Ramos (cell line): ENCODE data around the gene CTSZ.
"Not testable (repeated sequence)": the region's sequence is repeated elsewhere in the genome, so short reads cannot be mapped to it uniquely, and the experiment has no call there.

ENCODE experiments used
- in situ Hi-C: fragments of 300-500 bp; cut with MboI; formaldehyde crosslinking; loops from one replicate; pipeline ENCODE4 v1.14.3; 2022; ENCODE audit warnings: low sequenced_read_pairs; ENCODE audit not compliant: unreplicated experiment

Gene CTSZ

DNA sequence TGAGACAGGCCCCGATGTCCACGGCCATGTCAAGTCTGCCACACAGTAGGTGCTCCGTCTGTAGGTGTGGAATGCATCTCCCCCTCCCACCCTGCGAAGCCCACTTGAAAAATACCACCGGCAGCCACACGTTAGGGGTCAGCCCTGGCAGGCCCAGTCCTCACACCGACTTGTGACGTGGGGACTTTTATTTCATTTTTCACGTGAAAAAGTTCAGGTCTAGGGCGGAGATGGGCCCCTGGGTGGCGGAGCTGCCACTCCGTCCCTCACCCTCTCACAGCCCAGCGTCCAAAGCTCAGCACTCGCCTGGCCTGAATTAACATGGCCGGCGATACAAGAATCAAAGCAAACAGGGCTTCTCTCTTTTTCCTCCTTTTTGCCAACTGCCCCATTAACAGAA lies 8.4 kb upstream of the CTSZ start:
- in situ Hi-C loops = no loop called here

DNA sequence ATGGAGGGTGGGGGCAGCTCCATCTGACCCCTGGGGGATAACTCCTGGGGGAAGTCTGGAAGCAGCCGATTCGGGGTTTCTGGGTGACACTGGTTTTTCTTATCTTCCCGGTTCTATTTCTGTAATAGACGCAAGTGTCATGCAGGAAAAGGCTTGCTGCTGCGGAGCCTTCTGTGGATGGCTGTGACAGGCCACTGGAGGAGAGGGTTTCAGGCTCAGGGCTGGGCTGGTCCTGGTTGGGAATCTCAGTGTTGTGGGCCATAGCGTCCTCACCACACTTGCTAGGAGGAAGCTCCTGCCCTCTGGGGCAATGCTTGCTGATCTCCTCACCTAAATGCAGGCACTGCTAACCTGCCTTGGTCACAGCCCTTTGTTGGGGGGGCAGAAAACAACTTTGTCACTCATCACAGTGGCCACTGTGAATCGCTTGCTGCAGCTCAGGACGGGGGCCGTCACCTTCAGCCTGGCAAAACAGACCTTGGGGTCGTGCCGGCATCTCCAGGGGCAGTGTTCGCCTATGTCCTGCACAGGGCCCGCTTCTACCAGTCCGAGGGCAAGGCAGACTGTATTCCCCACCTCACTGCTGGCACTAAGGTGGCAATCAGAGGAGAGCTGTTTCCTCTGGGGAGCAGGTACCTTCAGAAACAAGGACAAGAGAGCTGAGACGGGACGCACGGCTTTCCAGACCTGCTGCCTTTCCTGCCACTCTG lies 7.8 kb upstream of the CTSZ start:
- in situ Hi-C loops = no loop called here

DNA sequence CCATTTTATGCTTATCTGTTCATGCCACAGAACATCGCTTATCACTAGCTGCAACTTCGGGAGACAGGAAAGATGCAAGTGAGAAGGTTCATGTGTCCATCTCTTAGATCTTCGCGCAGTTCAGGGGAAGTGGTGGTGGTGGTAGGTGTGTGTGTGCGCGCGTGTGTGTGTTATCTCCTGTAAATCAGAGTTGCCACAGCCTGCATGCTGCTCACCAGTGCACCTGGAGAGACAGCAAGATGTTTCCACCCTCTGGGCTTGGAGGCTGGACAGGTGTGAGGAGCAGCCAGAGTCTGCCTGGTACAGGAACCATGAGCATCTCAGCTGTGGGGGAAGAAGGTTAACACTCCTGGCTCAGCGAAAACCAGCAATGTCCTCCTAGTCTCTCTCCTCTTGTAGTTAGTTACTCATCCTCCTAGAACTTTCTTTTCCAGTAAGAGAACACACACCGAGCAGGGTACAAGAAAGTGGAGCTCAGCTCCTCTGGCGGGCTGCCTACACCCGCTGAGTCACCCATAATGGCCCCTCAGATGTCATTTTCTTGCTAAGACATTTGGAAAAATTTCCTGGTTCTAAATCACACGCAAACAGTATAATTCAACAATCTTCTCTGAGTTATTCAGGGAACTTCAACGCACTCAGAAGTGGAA lies 7.0 kb upstream of the CTSZ start:
- in situ Hi-C loops = no loop called here

DNA sequence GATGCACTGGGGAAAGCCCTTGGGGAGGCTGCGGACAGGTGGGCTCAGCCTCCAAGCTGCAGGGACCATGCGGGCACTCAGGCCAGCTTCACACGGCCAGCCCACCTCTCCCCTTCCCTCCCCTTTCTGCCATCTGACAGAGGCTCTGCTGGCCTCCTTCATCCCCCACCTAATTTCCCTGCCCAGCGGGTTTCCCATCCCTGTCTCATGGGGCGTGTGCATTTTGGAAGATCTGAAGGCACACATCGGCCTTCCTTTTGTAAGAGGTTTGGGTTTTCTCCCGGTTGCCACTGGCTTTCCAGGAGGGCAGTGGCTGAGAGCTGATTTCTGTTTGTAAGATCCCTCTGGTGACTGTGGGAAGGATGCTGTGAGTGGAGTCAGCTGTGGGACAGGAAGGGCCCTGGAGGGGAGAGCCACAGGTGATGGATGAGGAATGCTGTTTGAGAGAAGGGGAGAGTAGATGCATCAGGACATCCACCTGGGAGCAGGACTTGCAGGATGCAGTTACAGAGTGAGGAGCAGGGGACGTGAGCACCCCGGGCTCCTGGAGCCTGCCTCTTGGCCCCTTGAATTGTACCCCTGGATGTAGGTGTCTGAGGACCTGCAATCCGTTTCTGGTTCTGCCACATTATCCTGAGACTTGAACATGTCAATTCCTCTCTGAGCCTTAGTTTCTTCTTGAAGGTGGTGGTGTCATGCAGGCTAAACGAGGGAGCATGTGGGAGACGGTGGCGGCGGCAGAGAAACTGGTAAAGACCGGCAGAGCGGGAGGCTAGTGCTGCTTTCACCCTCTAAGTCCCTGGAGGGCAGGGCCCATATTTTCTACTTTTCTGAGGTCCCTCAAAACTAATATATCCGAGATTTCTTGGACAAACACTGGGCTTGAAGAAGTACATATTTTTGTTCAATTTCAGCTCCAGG lies 6.2 kb upstream of the CTSZ start:
- in situ Hi-C loops = no loop called here

DNA sequence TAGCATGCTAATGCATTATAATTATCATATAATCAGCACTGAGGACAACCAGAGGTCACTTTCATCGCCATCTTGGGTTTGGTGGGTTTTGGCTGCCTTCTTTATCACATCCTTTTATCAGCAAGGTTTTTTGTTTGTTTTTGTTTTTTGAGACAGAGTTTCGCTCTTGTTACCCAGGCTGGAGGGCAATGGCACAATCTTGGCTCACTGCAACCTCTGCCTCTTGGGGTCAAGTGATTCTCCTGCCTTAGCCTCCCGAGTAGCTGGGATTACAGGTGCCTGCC lies 4.8 kb upstream of the CTSZ start:
- in situ Hi-C loops = not testable (repeated sequence)

DNA sequence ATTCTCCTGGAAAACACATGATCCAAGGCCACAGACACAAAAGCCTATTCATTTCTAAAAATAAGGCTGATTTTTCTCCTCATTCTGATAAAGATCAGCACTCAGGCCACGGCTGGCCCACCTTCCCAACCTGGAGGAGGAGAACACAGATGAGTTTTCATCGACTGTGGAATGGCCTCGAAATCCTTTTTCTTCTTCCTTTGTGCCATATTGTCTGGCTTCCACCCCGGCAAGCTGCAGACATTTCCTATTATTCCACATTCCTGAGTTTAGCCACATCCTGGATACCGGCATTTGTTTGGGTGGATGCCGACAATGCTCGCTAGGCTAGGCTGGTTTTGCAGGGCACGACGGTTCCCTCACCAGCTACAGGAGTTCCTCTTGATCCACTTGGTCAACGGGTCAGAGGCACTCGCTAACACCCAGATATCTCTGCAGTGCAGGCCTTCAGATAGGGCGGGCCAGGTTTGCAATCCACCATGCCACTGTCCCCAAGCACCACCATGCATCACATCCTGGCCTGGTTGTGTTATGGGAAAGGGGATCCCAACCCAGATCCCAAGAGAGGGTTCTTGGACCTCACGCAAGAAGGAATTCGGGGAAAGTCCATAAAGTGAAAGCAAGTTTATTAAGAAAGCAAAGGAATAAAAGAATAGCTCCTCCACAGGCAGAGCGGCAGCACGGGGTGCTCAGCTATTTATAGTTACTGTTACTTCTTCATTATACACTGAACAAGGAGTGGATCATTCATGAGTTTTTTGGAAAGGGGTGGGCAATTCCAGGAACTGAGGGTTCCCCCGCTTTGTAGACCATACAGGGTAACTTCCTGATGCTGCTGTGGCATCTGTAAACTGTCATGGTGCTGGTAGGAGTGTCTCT lies 4.2 kb upstream of the CTSZ start:
- in situ Hi-C loops = no loop called here

DNA sequence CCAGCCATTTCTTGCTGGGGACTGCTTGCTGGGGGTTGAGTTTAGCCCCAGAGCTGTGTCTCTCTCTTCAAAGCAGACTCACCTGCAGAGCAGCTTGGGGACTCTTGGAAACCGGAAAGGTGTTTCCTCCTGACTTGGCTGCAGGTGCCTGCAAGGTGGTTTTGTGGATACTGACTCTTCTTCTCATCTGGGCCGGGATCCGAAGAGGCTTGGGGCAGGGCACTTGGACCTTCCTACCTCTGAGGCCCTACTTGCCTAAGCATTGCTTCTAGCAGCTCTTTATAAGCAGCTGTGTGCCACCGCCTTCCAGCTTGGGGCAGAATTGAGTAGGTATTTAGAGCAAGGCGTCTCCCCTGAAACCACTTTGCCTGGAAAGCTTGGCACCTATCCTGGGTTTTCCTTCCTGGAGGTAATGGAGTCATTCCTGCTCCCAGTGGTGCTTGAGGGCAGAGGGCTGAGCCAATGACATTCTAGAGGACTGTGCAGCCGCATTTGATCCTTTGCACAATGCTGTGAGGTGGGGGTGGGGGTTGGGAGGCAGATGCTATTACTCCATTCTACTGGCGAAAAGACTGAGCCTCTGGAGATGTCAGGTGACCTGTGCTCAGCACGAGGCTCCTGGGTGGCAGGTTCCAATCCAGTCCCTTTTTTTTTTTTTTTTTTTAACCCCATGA lies 3.4 kb upstream of the CTSZ start:
- in situ Hi-C loops = no loop called here

DNA sequence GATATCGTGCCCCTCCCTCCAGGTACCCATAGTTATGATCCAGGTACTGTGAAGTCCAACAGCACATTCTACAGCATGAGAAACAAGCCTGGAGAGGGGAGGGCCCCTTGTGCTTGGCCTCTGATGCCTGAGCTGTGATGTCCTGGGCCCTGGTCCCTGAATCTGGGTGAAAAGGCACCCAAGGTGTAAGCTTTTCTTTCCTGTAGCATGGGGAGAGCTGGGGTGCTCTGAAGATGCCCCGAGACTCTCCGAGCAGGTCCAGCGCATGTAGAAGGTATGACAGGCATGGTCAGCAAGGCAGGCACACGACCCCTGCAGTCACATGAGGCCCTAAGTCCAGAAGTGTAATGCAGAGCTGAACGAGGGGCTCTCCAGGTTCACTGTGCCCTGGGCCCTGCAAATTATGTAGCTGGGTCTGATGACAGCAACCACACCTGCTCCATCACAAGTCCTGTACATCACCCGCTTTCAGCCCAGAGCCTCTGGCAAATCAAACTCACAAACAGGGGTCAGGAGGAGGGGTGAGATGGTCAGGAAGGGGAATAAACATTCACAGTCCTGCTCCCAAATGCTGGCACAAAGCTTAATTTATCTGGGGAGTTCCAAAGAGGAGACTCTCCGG lies 1.8 kb upstream of the CTSZ start:
- in situ Hi-C loops = no loop called here

DNA sequence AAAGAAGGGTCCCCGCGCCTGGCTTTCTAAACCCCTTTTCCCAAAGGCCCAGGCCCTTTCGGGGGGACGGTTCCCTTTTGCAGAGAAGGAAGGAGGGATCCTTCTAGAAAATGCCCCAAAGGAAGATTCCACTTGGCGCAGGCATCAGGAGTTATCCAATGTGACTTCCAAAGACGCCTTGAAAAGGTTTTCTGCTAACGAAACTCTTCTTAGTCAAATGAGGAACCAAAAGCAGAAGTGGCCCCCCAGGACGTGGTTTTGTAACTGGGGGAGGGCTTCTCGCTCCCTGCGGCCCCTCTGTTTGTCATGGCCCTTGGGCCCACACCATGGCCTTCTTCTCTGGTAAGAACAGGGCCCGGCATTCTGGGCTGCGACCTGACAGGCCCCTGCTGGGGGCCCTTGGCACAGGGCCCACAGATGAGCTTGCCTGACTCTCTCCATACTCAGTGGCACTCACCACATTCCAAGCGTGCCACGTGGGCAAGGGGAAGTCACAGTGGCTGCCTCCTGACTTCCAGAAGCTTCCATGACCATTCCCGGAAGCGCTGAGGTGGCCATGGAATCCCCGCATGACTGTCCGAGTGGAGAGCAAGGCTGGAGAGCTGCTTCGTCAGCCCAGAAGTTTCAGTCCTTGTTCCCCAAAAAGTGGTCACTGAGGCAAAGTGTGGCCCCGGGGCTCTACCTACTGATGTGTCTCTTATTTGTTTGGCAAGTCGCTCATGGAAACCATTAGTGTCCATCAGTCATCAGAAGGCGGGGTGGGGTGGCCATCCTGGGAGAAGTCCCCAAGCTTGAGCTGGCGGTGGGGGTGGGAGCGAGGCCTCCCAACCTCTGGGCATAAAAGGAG lies 834 bp upstream of the CTSZ start:
- in situ Hi-C loops = no loop called here

DNA sequence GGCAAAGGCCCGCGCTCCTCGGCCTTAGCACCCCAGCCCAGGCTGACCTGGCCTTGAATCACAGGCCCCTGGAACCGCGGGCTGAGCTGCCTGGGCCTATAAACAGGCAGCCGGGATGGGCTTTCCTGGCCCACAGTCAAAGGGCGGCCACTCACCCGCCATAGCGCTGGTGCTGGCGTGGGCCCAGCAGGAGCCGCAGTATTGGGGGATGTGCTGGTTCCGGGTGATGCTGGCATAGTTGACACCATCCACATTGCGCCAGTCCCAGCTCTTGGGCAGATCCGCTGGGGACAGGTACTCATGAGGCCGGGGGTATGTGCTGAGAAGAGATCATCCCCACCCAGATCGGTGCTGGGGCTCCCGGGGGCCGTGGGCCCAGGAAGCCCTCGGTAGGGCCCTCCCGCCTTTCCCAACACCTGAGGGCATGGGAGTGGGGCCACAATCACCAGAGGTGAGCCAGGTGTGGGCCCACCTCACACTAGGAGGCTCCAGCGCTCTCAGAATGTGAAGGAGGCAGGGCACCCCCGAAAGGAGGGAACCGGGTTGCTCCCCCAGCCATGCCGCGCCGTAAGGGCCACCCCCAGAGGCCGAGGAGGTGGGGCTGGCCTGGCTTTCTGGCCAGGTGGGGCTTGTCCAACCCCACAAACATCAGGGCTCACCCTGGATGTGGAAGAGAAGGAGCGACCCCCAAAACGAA lies 739 bp downstream of the CTSZ start:
- in situ Hi-C loops = no loop called here

DNA sequence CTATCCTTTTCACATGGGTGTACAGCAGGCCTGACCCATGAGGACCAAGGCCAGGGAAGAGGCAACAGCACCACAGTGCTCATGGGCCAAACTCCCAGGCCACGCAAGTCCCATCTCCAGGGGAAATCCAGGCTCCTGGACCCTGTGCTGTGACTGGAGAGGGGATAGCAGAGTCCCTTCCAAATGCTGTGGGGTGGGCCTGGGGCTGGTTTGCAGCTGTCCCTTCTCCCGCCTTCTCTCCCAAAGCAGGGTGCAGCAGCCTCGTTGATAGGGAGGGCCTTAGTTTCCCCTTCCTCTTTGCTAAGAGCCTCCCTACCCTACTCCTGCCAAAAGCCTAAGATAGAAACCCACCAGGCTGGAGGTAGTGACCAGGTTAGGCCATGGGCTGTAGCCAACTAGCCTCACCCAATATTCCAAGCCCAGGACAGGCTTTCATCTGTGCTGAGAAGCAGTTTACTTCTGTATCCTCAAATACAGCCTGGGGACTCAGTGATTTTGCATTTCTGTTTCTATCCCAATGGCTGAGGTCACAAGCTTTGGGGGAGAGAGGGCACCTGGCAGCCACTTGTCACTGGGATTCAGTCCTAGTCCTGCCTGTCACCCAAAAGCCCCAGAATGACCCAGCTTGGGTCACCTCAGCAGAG lies 1.4 kb downstream of the CTSZ start:
- in situ Hi-C loops = no loop called here

DNA sequence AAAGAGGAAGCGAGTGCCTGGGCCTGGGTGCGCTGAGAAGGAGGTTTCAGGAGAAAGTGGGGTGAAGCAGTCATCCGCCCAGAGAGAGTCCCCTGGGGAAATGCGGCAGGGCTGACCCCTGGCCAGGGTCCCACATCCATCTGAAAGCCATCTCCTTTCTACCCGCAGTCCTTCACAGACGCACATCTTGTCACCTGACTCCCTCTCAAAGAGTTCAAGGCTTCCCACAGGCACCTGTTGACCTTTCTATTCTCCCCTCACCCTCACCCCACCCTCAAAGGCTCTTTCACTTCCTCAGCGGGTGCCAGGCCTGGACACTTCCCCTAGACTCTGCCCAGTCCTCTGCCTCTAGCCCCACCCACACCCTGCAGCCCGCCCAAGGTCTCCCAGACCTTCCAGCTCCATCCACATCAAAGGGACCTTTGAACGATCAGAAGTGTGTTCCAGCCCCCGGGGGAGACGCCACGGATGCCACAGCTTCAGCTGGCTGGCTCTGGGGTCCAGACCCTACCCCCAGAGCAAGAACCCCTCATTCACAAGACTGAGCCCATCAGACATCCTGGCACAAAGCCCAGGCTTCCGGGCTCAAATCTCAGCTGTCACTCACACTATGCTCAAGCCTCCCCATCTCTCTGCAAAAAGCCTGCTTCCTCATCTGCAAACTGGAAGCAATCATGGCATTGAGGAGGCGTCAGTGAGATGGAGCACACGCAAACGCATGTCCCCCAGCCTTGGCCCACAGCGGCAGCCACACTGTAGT lies 2.1 kb downstream of the CTSZ start:
- in situ Hi-C loops = no loop called here

DNA sequence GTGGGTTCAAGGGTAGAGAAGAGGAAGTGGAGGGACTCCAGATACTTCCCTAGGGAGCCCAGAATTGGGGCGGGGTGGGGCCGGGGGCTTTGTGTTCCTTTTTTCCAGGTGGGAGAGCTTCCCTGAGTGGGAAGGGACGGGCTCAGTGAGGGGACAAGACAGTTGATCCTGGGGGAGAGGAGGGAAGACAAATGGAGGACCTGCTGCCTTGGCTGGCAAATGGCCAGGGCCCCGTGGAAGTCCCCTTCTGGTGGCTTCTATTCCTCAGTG lies 2.6 kb downstream of the CTSZ start:
- in situ Hi-C loops = no loop called here

DNA sequence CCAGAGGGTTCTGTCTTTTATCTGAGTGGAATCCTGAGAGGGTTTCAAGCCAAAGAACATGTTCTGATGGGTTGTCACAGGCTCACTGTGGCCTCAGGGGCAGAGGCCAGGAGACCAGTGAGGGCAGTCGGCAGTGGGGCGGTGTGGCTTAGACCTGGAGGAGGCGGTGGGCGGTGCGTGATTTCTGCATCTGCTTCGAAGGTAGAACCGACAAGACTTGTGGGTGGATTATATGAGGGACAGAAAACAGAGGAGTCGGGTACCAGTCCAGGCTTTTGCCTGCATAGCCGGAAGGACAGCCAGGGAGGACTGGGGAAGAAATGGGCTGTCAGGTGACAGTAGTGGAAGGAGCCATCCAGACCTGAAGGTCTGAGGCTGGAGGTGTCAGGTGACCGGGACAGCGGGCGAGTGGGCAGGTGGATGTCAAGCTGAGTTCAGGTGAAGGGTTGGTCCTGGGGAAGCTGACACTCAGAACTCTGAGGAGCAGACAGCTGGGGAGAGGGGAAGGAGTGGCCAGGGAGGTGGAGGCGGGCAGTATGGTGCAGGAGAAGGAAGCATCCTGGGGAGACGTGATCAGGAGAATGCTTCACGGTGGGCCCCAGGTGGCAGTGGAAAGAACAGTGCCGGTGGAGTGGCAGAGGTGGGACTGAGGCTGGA lies 3.1 kb downstream of the CTSZ start:
- in situ Hi-C loops = no loop called here

DNA sequence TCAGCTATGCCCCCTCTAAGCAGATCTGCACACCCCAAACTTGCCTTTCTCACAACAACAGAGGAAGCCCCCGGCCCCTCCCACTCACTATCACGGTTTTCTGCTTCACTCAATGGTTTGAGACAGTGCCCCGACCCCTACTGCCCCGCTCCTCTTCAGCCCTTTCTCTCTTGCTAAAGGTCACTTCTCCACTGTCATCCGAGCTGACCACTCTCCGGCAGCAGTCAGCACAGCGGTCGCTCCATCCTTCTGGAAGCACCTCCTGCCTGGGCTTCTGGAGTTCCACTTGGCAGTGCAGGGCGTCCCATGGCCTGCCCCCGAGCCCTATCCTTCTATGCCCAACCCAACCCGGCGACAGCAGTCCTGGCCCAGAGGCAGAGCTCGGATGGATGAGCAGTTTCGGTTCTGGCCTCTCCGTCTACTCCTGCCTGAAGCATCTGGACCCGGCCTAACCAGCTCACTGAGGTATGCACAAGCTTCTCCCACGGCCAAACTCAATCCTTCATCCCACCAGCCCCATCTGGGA lies 4.1 kb downstream of the CTSZ start:
- in situ Hi-C loops = no loop called here

DNA sequence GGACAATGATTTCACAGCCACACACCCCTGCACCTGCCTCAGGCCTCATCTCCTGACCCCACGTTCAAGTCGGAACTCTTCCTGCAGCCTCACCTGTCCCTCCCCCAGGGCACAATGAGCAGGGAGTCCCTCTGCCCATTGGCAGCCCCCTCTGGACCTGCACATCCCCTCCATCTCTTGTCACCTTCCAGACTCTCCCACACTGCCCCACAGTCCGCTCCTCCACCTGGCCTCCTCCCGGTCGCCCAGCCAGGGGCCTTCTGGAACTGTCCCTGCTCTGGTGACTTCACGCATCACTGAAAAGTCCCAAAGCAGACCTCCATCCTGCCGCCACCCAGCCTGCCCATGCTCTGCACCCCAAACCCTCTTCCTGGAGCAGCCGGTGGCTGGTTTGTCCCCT lies 4.7 kb downstream of the CTSZ start:
- in situ Hi-C loops = no loop called here
